Lower leg skin (tissue), 3 donors: Measurements from ENCODE around the gene TMEM222.
A peak's percentile ranks its signal among the peaks of the same experiment; 100 is the strongest.

ENCODE experiments used
- CTCF ChIP-seq, 3 donors: fragments of 450-650 bp; IDR thresholded peaks; one replicate each; pipeline ENCODE4 v1.5.1; 2016; ENCODE audit warnings: antibody characterized with exemption in 3 of 3, mild to moderate bottlenecking in 3 of 3, moderate library complexity in 2 of 3
- POLR2A ChIP-seq, 2 donors: fragments of 450-650 bp; IDR thresholded peaks; one replicate each; pipeline ENCODE4 v1.6.1; 2016 to 2017; ENCODE audit warnings: antibody characterized with exemption in 2 of 2, mild to moderate bottlenecking in 1 of 2, moderate library complexity in 1 of 2

GRCh38 chr1:27357281-27358037, 35.5 kb downstream of the TMEM222 start:
- peak in 2 of 3 donors; percentile 7 to 96 for TF ChIP-seq CTCF (IDR thresholded peaks at IDR 0.05)
- no peak for TF ChIP-seq POLR2A (IDR thresholded peaks at IDR 0.05)
